Spleen (tissue), 7 donors: ENCODE results near the gene PRPH2.

Source experiments
- POLR2A ChIP-seq, 3 donors: fragments of 450-650 bp; IDR thresholded peaks; one replicate each; pipeline ENCODE4 v1.5.1; 2017; ENCODE audit warnings: antibody characterized with exemption in 3 of 3, mild to moderate bottlenecking in 1 of 3
- POLR2AphosphoS5 ChIP-seq, 3 donors: sonication (generic); formaldehyde crosslinking; IDR thresholded peaks; one replicate each; pipeline ENCODE4 v1.5.1; 2017; ENCODE audit warnings: antibody characterized with exemption in 3 of 3
- TF ChIP-seq, protein P1 (sequence below), 11 experiments: fragments of 200-600 bp in 7 of 11; fragments of 450-650 bp in 4 of 11; sonication (generic) in 4 of 11; IDR thresholded peaks in 8 of 11; conservative IDR thresholded peaks in 3 of 11; 1 replicate in 7 of 11; 2 replicates in 4 of 11; pipeline versions ENCODE4 v1.4.0 to v1.8.0; 2016 to 2021; ENCODE audit warnings: antibody characterized with exemption in 11 of 11, inconsistent platforms in 4 of 11, mild to moderate bottlenecking in 1 of 11
- donor health status: DM: no; HTN: no; CAD: no; lungs with moderate emphysema.
- donor health status: DM: no; HTN: no; CAD: no.
- donor health status: DM: no; HTN: no; CAD: no.

DNA sequence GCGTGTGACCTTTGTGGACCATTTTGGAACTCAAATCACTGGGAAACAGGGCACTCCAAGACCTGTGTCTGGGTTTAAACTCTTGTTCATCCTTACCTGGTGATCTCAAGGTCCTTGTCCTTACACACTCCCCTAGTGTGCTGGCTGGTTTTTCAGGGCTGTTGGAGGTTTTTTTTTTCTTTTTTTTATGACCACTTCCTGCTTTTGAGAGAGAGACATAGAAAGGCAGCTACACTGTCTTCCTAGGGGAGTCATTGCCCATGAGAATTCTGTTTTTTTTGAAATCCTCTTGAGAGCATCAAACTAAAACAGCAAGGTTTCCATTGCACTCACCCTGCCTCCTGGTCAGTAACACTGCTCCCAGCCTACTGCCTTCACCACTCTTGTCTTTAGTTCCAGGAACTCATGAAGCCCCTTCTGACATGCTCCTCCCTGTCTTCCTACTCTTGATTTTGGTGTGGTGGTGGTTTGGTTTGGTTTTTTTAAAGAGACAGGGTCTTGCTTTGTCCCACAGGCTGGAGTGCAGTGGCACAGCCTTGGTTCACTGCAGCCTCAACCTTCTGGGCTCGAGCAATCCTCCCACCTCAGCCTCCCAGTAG lies 28.6 kb downstream of the PRPH2 start:
- TF ChIP-seq, protein P1, sequence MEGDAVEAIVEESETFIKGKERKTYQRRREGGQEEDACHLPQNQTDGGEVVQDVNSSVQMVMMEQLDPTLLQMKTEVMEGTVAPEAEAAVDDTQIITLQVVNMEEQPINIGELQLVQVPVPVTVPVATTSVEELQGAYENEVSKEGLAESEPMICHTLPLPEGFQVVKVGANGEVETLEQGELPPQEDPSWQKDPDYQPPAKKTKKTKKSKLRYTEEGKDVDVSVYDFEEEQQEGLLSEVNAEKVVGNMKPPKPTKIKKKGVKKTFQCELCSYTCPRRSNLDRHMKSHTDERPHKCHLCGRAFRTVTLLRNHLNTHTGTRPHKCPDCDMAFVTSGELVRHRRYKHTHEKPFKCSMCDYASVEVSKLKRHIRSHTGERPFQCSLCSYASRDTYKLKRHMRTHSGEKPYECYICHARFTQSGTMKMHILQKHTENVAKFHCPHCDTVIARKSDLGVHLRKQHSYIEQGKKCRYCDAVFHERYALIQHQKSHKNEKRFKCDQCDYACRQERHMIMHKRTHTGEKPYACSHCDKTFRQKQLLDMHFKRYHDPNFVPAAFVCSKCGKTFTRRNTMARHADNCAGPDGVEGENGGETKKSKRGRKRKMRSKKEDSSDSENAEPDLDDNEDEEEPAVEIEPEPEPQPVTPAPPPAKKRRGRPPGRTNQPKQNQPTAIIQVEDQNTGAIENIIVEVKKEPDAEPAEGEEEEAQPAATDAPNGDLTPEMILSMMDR (IDR thresholded peaks at IDR 0.05 in 8 of 11, conservative IDR thresholded peaks at IDR 0.05 in 3 of 11): no peak
- no peak for TF ChIP-seq POLR2AphosphoS5 (IDR thresholded peaks at IDR 0.05)
- TF ChIP-seq POLR2A (IDR thresholded peaks at IDR 0.05): no peak
